DMS79 treated with DMSO at 0.1 percent for 48 hours (cell line): Measurements from ENCODE around the gene KNDC1.
"Not testable (repeated sequence)": the region's sequence is repeated elsewhere in the genome, so short reads cannot be mapped to it uniquely, and the experiment has no call there.

Experiments
- DNase-seq: peaks from one replicate; lab custom pipeline; 2025; lab: John Stamatoyannopoulos, UW

The KNDC1 gene

DNA sequence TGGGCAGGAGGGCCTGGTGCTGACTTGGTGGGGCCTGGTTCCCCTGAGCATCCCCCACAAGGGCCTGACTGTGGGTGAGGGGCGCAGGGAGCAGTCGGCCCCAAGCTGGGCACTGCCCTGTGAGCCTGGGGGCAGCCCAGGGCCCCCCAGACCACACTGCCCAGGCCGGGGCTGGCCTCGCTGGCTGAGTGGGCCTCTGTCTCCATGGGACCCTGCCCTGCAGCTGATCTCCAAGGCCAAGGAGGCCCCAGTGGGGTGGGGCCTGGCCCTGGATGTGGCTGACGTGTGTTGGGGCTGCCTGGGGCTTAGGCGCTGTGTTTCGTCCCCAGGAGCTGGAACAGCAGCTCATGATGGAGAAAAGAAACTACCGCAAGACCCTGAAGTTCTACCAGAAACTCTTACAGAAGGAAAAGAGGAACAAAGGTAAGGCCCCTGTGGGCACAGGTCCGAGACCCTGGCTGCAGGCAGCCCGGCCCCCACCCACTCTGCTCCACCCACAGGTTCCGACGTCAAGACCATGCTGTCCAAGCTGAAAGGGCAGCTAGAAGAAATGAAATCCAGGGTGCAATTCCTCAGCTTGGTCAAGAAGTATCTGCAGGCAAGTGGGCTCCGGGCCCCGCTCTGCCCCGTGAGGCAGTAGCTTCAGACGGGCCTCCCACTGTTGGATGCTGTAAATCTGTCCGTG lies 46.5 kb downstream of the KNDC1 start:
- no peak for DNase-seq

DNA sequence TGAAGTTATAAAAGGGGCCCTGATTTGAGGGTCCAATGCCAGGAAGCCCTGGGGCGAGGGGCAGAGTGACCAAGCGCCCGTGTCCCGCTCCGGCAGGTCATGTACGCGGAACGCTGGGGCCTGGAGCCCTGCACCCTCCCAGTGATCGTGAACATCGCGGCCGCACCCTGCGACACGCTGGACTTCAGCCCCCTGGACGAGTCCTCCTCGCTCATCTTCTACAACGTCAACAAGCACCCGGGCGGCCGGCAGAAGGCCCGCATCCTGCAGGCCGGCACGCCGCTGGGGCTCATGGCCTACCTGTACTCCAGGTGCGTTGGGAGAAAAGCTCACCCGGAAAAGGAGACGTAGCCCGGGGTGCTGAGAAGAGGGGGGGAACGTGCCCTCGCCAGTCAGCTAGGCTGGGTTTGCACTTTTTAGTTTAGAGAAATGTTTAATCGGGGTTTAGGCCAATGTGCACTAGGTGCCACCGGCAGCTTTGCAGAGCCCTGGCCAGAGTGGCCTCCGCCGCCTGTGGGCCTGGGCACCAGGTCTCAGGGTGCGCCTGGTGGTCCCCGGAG lies 47.1 kb downstream of the KNDC1 start:
- DNase-seq: no peak

DNA sequence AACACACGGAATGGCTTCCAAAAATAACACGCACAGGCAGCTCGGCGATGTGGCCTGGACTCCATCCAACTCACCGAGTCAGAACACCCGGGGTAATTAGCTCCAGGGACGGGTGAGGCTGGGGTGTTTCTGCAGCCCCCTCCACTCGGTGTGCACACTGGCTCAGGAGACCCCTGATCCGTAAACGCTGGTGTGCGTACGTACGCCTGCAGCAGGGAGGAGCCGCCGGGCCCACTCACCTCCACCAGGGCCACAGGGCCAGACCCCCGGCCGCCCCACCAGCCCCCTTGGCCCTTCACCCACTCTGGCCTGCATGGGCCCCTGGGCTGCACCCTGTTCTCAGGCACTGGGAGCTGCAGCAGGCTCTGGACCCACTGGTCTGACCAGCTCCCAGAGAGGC lies 47.6 kb downstream of the KNDC1 start:
- no peak for DNase-seq

DNA sequence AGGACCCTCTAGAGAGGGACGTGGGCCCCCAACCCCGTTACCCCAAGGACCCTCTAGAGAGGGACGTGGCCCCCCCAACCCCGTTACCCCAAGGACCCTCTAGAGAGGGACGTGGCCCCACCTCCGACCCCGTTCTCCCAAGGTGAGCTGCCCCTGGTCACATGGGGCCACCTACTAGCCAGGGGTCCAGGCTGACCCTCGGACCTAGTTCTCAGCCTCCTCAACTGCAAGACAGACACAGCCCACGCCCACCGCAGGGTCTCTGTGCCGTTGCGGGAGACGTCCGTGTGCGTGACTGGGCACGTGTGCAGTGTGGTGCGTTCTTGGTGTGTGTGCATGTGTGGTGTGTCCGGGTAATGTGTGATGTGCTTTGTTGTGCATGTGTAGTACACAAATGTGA lies 48.4 kb downstream of the KNDC1 start:
- no peak for DNase-seq

DNA sequence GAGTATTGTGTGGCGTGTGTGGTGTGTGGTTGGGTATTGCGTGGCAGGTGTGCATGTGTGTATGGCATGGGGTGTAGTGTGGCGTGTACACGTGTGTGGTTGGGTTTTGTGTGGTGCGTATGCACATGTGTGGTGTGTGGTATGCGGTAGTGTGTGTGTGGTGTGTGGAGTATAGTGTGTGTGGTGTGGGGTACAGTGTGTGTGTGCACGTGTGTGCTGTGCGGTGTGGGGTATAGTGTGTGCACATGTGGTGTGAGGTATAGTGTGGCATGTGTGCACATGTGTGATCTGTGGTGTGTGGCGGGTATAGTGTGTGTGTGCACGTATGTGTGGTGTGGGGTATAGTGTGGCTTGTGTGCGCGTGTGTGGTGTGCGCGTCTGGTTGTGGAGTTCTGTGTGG lies 49.1 kb downstream of the KNDC1 start:
- no peak for DNase-seq

DNA sequence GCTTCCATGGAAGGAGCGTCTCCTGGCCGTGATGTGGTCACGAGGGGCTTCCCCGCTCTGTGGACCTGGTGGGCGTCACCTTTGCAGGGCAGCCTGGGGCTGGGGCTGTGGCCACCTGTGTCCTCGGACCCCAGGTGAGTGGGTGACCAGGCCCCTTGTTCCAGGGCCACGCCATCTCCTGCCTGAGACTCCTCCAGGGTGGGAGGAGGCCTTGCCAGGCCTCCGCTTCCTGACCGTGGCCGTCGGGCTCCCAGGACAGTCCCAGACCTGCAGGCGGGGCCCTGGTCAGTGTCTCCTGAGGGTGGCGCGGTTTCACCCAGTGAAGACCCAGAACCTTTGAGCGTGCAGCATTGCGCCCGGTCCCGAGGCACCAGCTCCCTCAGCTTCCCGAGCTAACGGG lies 49.6 kb downstream of the KNDC1 start:
- DNase-seq: no peak

DNA sequence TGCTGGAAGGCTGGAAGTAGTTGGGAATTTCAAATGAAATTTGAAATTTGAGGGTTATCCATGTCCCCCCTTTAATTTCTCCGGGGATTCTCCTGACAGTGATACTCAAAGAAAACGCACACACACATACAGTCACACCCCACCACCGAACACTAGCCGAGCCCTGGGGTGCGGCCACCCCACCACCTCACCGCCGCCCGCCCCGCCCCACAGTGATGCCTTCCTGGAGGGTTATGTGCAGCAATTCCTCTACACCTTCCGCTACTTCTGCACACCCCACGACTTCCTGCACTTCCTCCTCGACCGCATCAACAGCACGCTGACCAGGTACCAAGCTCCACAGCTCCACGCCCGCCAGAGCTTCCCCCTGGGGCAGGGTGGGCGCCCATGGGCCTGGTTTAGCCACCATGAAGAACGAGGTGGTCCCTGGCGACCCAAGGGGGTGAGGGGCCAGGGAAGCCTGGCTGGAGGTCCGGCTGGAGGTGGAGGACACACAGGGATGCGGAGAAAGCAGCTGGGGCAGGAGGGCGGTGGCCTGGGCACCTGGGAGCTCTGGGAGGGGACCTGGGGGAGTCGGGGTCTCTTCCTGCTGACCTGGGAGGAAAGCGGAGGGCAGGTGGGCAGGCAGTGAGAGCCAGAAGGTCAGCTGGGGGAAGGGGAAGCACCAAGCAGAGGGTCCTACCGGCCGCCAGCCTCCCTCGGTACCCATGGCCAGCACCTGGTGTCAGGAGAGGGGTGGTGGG lies 50.5 kb downstream of the KNDC1 start:
- no peak for DNase-seq

DNA sequence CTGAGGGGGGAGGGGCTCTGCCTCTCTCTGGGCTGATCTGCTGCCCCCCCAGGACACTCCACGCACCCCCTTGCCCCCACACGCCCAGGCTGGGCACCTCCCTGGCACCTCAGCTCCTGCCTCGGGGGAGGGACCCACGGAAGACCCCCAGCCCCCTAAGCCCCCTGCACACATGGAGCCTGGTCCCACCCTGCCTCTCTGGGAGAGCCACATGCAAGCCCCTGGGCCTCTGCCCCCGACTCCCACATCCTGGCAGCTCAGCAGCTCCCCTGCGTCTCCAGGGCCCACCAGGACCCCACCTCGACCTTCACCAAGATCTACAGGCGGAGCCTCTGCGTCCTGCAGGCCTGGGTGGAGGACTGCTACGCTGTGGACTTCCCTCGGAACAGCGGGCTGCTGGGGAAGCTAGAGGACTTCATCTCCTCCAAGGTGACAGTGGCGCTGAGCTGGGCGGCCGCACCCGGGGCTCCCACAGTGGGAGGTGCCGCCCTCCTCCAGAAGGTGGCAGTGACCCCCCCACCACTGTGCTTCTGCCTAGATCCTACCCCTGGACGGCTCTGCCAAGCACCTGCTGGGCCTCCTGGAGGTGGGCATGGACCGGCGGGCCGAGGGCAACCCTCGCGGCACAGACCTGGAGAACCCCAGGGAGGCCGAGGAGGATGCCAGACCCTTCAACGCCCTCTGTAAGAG lies 51.3 kb downstream of the KNDC1 start:
- DNase-seq: no peak

DNA sequence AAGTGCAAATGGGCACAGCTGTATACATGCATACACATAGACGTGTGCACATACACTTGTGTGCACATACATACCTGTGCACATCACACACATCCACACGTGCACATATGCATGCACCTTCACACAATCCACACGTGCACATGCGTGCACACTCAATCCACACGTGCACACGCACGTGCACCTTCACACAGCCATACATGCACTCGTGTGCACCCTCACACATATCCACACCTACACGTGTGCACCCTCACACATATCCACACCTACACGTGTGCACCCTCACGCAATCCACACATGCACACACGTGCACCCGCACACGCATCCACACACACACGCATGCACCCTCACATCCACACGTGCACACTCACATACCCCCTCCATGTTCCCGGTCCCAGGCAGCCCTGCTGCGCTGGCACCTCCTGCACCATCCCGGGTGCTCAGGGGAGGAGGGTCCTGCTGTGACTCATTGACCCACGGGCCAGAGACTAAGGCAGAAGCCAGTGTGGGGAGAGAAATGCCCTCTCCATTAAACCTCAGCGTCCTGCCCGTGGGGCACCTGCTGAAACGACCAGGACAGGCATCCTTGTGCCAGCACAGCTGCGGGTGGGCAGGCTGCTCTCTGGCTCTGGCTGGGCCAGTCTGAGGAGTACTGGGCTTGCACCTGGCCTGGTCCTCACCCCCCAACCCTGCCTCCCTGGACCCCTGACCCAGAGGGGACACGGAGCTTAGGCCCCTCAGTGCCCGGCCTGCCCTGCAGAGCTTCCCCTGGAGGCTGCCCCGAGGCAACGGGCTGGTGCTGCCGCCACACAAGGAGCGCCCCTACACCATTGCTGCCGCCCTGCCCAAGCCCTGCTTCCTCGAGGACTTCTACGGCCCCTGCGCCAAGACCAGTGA lies 52.2 kb downstream of the KNDC1 start:
- DNase-seq: no peak

DNA sequence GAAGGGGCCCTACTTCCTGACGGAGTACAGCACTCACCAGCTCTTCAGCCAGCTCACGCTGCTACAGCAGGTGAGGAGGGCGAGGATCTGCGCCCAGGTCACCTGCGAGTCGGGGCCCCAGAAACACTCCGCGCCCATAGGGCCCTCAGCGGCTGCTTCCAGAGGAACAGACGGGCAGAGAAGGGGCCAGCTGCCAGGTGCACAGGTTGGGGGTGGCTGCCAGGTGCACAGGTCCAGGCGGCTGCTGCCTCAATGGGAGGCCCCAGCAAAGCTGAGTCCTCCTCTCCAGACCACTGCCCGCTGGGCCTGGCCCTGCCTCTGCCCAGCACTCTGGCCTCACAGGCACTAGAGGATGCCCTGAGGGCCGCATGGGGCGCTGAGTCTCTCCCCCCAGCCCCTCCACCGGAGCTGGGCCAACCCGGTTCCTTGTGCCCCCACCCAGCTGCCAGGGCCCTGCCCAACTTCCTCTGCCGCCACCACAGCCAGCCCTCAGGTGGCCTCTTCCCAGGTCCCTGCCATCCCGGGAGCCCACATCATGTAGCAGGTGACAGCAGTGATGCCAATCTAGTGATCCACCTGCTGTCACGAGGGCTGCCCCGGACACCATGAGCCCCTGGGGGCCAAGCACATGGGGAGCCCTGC lies 53.0 kb downstream of the KNDC1 start:
- no peak for DNase-seq

DNA sequence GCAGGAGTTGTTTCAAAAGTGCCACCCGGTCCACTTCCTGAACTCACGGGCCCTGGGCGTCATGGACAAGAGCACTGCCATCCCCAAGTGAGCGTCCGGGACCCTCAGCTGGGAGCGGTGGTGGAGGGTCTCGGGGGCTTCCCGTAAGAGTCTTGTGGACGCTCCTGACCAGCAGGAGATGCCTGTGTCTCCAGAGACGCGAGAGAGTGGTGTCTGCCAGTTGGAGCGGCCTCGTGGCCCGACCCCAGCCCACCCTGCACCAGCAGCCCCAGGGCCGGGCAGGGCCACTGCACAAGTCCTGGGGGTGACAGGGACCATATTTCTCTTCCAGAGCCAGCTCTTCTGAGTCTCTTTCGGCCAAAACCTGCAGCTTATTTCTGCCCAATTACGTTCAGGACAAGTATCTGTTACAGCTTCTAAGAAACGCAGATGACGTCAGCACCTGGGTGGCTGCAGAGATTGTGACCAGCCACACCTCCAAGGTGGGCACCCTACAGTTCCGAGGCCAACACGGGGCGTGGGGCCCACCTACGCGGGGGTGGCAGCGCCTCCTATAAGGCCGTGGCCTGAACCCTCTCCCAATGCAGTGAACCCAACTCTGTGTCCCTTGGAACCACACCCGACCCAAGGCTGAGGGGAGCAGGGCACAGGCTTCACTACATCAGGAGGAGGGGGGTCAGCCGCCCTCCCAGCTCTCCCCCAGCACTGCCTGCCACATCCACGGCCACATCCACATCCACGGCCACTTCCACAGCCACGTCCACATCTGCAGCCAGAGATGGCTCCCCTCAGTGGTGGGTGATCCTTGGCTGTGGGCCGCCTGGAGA lies 53.8 kb downstream of the KNDC1 start:
- DNase-seq: no peak

DNA sequence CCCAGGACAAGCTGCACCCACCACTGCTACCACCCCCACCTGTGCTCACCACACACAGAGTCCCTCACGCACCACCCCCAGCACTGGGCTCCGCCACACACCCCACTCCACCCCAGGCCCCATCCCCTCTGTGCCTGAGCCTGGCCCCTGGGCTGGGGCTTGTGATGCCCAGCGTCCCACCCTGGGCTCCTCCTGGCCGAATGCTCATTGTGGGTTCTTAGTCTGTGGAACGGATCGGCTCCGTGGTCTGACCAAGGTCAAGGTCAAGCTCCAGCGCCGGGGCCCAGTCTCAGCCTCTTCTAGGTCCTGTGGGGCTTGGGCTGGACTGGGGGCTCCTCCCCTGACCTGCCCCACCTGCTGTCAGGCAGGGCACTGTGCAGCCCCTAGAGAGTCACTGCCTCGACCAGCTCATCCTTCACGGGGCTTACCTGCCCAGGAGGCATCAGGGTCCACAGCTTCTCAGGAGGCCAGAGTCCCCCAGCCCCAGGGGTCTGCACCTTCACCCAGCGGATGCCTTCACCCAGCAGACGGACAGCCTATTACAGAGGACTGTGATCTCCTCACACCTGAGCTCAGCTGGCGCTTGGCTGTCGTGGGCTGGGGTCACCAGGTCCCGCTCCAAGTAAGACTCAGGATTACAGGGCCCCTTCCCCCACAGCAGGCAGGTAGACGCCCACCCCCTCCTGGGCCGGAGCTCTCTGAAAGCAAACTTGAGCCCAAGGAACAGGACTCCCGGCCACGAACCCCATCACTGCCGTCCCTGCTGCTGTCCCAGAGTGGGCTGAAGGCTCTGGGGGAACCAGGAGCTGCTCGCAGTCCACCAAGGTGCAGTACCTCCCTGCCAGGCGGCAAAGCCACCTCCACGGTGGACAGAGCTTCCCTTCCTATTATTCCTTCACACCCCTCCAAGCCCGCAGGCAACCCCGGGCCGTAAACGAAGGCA lies 54.7 kb downstream of the KNDC1 start:
- no peak for DNase-seq

DNA sequence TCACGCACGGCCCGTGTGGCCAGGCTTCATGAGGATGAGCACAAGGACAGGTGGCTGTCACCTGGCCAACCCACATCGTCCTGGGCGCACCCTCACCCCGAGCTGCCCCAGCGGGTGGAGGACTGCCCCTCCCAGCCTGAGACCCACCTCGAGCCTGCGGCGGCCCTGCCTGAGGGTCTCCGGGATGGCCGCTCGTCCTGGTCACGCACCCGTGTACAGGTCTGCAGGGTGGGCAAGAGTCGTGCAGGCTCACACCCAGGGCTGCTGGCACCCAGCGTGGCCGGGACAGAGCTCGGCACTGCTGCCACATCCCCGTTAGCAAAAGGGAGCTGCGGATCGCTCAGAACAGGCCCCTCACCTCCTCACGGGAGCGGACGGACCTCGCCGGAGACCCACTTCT lies 55.6 kb downstream of the KNDC1 start:
- no peak for DNase-seq

DNA sequence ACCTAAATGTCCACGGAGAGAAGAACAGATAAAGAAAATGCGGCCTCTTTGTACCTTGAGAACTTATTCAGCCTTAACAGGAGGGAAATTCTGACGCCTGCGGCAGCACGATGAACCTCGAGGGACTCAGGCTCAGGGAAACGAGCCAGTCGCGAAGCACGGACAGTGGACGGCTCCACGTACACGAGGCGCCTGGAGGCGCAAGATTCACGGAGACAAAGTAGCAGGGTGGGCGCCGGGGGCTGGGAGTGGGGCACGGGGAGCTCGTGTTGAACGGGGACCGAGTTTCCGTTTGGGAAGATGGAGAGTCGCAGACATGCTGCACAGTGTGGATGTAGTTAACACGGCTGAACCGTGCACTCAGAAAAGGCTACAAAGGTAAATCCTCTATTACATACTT lies 56.8 kb downstream of the KNDC1 start:
- no peak for DNase-seq

DNA sequence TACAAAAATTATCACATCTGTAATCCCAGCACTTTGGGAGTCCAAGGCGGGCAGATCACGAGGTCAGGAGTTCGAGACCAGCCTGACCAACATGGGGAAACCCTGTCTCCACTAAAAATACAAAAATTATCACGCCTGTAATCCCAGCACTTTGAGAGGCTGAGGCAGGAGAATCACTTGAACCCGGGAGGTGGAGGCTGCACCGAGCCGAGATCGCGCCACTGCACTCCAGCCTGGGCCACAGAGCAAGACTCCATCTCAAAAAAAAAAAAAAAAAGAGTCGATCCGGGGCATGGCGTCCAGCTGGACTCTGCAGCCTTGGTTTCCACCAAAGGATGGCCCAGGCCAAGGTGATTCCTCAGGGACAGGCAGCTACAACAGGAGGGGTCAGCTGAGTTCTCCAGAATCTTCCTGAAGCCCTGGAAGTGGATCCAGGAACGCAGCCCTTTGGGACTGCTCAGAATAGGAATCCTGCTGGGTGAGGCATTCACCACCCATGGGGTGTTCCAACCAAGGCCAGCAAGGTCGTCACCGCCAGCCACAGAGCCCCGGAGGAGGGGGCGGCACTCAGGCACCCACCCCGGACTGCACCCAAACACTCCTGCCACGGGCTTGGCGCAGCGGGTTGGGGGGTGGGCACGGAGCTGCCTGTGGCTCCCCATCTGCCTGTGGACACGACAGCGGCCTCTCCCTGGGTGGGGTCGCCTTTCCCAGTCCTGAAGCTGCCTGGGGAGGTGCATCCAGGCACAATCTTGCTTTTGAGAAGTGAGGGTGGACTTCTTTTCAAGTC lies 58.0 kb downstream of the KNDC1 start:
- DNase-seq: no peak

DNA sequence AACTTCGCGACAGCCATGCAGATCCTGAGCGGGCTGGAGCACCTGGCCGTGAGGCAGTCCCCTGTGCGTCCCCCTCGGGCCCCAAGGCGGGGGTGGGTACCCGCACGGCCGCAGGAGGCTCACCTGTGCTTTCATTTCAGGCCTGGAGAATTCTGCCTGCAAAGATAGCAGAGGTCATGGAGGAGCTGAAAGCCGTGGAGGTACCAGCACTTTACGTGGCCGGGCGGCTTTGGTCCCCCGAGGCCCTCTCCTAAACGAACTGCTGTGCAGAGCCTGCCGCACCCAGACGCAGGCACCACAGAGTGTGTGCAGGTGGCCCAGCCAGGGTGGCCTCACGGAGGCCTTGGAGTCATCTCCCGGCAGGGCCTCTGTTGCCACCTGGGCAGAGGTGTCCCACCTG lies 58.9 kb downstream of the KNDC1 start:
- DNase-seq: no peak

DNA sequence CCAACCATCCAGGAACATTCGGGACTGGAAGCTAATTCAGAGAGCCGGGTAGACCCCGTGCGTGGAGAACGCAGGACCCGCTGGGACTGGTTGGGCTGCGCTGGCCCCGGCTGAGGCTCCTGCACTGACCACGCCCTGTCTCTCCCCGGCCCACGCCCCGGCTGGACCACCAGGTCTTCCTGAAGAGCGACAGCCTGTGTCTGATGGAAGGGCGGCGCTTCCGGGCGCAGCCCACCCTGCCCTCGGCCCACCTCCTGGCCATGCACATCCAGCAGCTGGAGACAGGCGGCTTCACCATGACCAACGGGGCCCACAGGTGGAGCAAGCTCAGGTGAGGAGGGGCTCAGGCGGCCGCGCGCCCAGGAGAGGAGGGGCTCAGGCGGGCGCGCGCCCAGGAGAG lies 59.8 kb downstream of the KNDC1 start:
- DNase-seq: no peak

DNA sequence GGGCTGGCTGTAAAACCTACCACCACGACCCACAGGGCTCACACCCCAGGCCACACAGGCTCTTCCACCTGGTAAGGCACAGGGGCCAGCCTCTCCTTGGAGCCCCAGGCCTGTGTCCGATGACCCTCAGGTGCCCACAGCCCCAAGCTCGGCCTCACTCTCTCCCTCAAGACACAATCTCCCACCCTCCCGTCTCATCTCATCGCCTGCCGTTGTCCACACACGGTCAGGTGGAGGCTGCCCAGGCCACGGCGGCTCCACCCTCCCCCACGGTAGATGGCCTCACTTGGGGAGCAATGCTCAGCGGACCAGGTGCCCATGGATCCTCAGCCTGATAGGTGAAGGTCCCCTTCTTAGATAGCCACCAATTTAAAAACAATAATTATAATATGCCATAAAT lies 61.3 kb downstream of the KNDC1 start:
- no peak for DNase-seq

DNA sequence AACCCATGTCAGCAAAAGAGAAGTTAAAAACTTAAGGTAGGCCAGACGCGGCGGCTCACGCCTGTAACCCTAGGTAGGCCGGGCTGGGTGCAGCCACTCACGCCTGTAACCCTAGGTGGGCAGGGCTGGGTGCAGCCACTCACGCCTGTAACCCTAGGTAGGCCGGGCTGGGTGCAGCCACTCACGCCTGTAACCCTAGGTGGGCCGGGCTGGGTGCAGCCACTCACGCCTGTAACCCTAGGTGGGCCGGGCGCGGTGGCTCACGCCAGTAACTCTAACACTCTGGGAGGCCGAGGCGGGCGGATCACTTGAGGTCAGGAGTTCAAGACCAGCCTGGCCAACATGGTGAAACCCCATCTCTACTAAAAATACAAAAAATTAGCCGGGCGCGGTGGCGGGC lies 61.7 kb downstream of the KNDC1 start:
- DNase-seq: not testable (repeated sequence)
